HepG2 (cell line): Measurements from ENCODE around the gene CIART. TPM values are rescaled to one million over a fixed set of nuclear protein-coding genes. Genes with fewer than 3 reads are reported as not detected.

ENCODE experiments used
- MXI1 ChIP-seq: IDR thresholded peaks from 3 replicates; pipeline ENCODE4 v1.6.1; 2012; ENCODE audit warnings: low read depth, low read length, inconsistent platforms, borderline replicate concordance
- NR1H2 ChIP-seq: sonication (generic); formaldehyde crosslinking; IDR thresholded peaks from 2 replicates; pipeline ENCODE4 v1.8.1; 2022; ENCODE audit warnings: low read depth, missing genetic modification reagents, borderline replicate concordance
- NR2C2 ChIP-seq: sonication (generic); formaldehyde crosslinking; IDR thresholded peaks from 2 replicates; pipeline ENCODE4 v1.4.0; 2020; ENCODE audit warnings: missing genetic modification reagents, mild to moderate bottlenecking, moderate library complexity, borderline replicate concordance
- ZMYM3 ChIP-seq: sonication (generic); formaldehyde crosslinking; IDR thresholded peaks from 2 replicates; pipeline ENCODE4 v1.5.1; 2020; ENCODE audit warnings: mild to moderate bottlenecking, missing genetic modification reagents
- ZNF773 ChIP-seq: sonication (generic); formaldehyde crosslinking; IDR thresholded peaks from 2 replicates; pipeline ENCODE4 v1.4.0; 2020; ENCODE audit warnings: missing genetic modification reagents, borderline replicate concordance
- ZNF850 ChIP-seq: sonication (generic); formaldehyde crosslinking; conservative IDR thresholded peaks from 2 replicates; pipeline ENCODE4 v1.9.0; 2021; ENCODE audit warnings: mild to moderate bottlenecking, missing genetic modification reagents
- polyA plus RNA-seq, 8 experiments: library from polyadenylated mRNA; depleted of rRNA in 3 of 8; stranded (reverse) in 7 of 8; unstranded in 1 of 8; fragments of >200 nt; fragmentation: Illumina TruSeq in 4 of 8; extraction: Trizol in 4 of 8; gene quantifications; 2 replicates each; pipeline versions ENCODE4 v1.2.1 to v1.2.3, GENCODE V29; 2011 to 2016; ENCODE audit warnings: low read depth in 4 of 8, missing spikeins in 1 of 8, mixed read lengths in 1 of 8; ENCODE audit not compliant: insufficient read depth in 1 of 8
- total RNA-seq, 5 experiments: library from RNA; depleted of rRNA; stranded (reverse); fragments of >200 nt; fragmentation: Illumina TruSeq; extraction: Trizol; gene quantifications; 2 replicates each; pipeline ENCODE4 v1.2.3, GENCODE V29; 2016; ENCODE audit warnings: low read depth in 1 of 5
- TF ChIP-seq, protein P1 (sequence below): sonication (generic); formaldehyde crosslinking; IDR thresholded peaks from 2 replicates; pipeline ENCODE4 v1.4.0; 2020; ENCODE audit warnings: missing genetic modification reagents, mild to moderate bottlenecking, borderline replicate concordance
- TF ChIP-seq, protein P2 (sequence below): IDR thresholded peaks from 2 replicates; pipeline ENCODE4 v1.6.1; 2012; ENCODE audit warnings: low read depth, low read length, improper control_type of control experiment
- TF ChIP-seq, protein P3 (sequence below): sonication (generic); formaldehyde crosslinking; IDR thresholded peaks from 2 replicates; pipeline ENCODE4 v1.4.0; 2020; ENCODE audit warnings: missing genetic modification reagents, borderline replicate concordance
- TF ChIP-seq, protein P4 (sequence below): sonication (generic); formaldehyde crosslinking; IDR thresholded peaks from 2 replicates; pipeline ENCODE4 v1.5.1; 2020; ENCODE audit warnings: mild to moderate bottlenecking, missing genetic modification reagents, moderate library complexity
- TF ChIP-seq, protein P5 (sequence below): fragments of 450-650 bp; IDR thresholded peaks from 2 replicates; pipeline ENCODE4 v1.6.1; 2016
- TF ChIP-seq, protein P6 (sequence below): sonication (generic); formaldehyde crosslinking; IDR thresholded peaks from 2 replicates; pipeline ENCODE4 v1.4.0; 2020; ENCODE audit warnings: missing genetic modification reagents, borderline replicate concordance

CIART gene
- total and polyA plus RNA-seq, 2 of the 13 experiments (the other 11 are each of a cell fraction or from before 2014, with no cell fraction given), result 0.58 TPM; not detected in 1

DNA sequence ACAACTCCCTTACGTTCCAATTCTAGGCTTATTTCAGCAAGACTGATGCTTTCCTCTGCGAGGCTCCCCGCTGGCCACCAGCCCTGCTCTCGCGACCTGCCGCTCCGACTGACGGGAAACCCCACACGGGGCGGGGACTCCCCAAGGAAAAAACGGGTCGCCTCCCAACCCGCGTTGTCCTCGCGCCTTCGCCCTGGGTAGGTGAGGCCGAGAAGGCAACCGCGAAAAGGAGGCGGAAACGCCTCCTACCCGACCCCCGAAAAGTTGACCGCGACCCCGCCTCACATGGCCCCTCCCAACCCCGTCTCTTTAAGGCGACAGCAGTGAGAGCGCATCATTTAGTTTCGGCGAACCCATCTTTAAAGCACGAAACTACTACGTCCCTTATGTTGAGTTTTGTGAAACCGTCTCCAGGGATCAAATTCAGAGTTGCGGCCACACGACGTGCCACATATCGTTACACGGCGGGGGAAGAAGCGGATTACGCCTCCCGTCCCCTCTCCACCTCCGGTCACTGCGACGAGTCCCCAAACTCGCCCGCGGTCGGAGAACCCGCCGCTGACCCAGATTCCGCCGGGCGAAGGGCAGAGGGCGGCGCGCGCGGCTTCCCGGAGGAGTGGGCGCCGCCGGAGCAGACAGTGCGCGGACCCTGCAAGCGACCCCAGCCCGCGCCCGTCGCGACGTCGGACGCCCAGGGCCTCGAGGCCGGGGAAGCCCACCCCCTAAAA lies 47.6 kb upstream of the CIART start (continued):
- TF ChIP-seq, protein P1, sequence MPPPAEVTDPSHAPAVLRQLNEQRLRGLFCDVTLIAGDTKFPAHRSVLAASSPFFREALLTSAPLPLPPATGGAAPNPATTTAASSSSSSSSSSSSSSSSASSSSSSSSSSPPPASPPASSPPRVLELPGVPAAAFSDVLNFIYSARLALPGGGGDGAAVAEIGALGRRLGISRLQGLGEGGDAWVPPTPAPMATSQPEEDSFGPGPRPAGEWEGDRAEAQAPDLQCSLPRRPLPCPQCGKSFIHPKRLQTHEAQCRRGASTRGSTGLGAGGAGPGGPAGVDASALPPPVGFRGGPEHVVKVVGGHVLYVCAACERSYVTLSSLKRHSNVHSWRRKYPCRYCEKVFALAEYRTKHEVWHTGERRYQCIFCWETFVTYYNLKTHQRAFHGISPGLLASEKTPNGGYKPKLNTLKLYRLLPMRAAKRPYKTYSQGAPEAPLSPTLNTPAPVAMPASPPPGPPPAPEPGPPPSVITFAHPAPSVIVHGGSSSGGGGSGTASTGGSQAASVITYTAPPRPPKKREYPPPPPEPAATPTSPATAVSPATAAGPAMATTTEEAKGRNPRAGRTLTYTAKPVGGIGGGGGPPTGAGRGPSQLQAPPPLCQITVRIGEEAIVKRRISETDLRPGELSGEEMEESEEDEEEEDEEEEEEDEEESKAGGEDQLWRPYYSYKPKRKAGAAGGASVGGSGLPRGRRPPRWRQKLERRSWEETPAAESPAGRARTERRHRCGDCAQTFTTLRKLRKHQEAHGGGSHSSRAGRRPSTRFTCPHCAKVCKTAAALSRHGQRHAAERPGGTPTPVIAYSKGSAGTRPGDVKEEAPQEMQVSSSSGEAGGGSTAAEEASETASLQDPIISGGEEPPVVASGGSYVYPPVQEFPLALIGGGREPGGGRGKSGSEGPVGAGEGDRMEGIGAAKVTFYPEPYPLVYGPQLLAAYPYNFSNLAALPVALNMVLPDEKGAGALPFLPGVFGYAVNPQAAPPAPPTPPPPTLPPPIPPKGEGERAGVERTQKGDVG (CRISPR knock-in tag), result peak; percentile 59; the same call in 1 of the 2 replicates
- TF ChIP-seq, protein P2, sequence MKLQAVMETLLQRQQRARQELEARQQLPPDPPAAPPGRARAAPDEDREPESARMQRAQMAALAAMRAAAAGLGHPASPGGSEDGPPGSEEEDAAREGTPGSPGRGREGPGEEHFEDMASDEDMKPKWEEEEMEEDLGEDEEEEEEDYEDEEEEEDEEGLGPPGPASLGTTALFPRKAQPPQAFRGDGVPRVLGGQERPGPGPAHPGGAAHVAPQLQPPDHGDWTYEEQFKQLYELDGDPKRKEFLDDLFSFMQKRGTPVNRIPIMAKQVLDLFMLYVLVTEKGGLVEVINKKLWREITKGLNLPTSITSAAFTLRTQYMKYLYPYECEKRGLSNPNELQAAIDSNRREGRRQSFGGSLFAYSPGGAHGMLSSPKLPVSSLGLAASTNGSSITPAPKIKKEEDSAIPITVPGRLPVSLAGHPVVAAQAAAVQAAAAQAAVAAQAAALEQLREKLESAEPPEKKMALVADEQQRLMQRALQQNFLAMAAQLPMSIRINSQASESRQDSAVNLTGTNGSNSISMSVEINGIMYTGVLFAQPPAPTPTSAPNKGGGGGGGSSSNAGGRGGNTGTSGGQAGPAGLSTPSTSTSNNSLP, result no peak
- TF ChIP-seq, protein P3, sequence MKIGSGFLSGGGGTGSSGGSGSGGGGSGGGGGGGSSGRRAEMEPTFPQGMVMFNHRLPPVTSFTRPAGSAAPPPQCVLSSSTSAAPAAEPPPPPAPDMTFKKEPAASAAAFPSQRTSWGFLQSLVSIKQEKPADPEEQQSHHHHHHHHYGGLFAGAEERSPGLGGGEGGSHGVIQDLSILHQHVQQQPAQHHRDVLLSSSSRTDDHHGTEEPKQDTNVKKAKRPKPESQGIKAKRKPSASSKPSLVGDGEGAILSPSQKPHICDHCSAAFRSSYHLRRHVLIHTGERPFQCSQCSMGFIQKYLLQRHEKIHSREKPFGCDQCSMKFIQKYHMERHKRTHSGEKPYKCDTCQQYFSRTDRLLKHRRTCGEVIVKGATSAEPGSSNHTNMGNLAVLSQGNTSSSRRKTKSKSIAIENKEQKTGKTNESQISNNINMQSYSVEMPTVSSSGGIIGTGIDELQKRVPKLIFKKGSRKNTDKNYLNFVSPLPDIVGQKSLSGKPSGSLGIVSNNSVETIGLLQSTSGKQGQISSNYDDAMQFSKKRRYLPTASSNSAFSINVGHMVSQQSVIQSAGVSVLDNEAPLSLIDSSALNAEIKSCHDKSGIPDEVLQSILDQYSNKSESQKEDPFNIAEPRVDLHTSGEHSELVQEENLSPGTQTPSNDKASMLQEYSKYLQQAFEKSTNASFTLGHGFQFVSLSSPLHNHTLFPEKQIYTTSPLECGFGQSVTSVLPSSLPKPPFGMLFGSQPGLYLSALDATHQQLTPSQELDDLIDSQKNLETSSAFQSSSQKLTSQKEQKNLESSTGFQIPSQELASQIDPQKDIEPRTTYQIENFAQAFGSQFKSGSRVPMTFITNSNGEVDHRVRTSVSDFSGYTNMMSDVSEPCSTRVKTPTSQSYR, result peak; percentile 5; the same call in 1 of the 2 replicates
- TF ChIP-seq, protein P4, sequence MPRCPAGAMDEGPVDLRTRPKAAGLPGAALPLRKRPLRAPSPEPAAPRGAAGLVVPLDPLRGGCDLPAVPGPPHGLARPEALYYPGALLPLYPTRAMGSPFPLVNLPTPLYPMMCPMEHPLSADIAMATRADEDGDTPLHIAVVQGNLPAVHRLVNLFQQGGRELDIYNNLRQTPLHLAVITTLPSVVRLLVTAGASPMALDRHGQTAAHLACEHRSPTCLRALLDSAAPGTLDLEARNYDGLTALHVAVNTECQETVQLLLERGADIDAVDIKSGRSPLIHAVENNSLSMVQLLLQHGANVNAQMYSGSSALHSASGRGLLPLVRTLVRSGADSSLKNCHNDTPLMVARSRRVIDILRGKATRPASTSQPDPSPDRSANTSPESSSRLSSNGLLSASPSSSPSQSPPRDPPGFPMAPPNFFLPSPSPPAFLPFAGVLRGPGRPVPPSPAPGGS (CRISPR knock-in tag), result no peak; the same call in 1 of the 2 replicates
- TF ChIP-seq MXI1, result no peak
- TF ChIP-seq, protein P5, sequence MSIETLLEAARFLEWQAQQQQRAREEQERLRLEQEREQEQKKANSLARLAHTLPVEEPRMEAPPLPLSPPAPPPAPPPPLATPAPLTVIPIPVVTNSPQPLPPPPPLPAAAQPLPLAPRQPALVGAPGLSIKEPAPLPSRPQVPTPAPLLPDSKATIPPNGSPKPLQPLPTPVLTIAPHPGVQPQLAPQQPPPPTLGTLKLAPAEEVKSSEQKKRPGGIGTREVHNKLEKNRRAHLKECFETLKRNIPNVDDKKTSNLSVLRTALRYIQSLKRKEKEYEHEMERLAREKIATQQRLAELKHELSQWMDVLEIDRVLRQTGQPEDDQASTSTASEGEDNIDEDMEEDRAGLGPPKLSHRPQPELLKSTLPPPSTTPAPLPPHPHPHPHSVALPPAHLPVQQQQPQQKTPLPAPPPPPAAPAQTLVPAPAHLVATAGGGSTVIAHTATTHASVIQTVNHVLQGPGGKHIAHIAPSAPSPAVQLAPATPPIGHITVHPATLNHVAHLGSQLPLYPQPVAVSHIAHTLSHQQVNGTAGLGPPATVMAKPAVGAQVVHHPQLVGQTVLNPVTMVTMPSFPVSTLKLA, result no peak
- TF ChIP-seq ZNF773, result peak; percentile 43; the same call in 1 of the 2 replicates
- no peak for TF ChIP-seq ZMYM3
- TF ChIP-seq ZNF850 (CRISPR knock-in tag), result no peak
- TF ChIP-seq, protein P6, sequence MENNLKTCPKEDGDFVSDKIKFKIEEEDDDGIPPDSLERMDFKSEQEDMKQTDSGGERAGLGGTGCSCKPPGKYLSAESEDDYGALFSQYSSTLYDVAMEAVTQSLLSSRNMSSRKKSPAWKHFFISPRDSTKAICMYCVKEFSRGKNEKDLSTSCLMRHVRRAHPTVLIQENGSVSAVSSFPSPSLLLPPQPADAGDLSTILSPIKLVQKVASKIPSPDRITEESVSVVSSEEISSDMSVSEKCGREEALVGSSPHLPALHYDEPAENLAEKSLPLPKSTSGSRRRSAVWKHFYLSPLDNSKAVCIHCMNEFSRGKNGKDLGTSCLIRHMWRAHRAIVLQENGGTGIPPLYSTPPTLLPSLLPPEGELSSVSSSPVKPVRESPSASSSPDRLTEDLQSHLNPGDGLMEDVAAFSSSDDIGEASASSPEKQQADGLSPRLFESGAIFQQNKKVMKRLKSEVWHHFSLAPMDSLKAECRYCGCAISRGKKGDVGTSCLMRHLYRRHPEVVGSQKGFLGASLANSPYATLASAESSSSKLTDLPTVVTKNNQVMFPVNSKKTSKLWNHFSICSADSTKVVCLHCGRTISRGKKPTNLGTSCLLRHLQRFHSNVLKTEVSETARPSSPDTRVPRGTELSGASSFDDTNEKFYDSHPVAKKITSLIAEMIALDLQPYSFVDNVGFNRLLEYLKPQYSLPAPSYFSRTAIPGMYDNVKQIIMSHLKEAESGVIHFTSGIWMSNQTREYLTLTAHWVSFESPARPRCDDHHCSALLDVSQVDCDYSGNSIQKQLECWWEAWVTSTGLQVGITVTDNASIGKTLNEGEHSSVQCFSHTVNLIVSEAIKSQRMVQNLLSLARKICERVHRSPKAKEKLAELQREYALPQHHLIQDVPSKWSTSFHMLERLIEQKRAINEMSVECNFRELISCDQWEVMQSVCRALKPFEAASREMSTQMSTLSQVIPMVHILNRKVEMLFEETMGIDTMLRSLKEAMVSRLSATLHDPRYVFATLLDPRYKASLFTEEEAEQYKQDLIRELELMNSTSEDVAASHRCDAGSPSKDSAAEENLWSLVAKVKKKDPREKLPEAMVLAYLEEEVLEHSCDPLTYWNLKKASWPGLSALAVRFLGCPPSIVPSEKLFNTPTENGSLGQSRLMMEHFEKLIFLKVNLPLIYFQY (CRISPR knock-in tag), result no peak
- no peak for TF ChIP-seq NR2C2 (CRISPR knock-in tag)
- TF ChIP-seq NR1H2 (CRISPR knock-in tag), result no peak
